NCI-H345 treated with DMSO at 0.1 percent for 48 hours (cell line): ENCODE measurements around the gene ACTL8.

Experiments used
- DNase-seq: peaks from one replicate; lab custom pipeline; 2025; ENCODE audit not compliant: unreplicated experiment; lab: John Stamatoyannopoulos, UW

Gene ACTL8

GRCh38 chr1:17799642-17800041, 44.5 kb downstream of the ACTL8 start:
- DNase-seq = no peak

DNA sequence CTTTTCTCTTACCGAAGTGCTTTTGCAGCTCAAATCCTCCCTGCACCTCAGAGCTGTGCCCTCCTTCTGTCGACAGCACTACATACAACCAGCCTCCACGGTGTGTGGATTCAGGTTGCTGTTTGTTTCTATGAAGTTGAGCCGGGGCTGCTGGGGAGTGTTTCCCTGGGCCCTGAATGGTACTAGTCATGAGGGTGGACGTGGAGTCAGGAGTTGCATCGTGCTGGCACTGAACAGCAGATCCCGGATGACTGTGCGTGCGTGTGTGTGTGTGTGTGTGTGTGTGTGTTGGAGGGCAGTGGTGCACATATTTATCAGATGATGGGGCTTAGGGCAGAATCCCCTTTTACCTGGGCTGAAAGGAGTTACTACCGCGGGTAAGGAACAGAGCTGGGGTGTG, 47.0 kb downstream of the ACTL8 start:
- no peak for DNase-seq

DNA sequence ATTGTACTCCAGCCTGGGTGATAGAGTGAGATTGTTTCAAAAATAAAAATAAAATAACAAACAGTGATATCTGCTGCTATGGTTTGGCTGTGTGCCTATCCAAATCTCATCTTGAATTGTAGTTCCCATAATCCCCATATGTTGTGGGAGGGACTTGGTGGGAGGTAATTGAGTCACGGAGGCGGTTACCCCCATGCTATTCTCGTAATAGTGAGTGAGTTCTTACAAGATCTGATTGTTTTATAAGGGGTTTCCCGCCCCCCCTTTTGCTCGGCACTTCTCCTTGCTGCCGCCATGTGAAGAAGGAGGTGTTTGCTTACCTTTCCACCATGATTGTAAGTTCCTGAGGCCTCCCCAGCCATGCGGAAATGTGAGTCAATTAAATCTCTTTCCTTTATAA, 47.8 kb downstream of the ACTL8 start:
- DNase-seq = no peak

DNA sequence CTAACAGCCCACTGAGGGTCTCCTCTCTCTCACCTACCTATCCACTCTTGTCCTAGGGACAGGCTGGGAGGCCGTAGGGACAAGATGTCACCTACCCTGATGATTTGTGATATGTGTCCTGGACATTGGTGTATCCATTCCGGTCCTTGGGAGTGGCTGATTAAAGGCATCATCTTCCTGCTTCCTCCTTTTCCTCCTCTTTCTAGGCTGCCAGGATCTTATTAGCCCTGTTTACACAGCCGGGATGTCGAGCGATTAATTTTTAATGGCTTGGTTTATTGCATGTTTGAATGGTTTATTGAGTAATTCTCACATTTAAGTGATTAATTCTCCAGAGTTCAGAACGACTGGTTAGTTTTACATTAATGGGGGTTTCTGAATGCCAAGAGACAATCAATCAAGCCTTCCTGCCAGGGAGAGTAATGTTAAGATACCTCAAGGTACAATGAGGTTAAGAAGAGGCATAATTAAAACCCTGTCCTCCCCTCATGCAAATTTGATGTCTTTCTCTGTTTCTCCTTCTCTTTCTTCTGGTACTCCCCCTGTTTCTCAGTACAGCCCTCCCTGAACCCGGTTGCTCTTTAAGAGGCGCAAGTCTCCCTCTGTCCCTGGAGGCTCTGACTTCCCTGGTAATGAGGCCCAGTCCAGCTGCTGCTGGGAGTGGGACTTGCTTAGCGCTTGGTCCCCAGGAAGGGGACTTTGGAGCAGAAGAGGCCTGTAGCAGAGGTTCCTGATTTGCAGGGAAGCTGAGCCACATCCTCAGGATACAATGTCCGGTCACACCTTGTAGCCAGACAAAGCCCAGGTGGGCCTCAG, 50.9 kb downstream of the ACTL8 start:
- DNase-seq = no peak

DNA sequence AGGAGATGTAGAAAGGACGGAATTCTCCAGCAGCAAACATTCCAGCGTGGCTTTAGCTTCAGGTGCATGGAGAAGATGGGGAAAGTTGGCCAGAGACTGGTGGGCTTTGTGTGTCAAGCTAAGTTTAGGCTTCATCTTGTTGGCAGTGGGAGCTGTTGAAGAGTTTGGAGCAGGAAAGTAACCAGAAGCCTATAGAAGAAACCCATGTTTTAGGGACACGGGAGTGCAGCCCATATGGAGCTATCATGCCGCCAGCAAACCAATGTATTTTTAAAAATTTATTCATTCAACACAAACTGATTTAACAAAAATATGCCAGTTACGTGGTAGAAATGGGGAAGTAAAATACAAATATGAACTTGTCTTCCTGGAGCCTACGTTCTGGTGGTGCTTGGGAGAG, 53.7 kb downstream of the ACTL8 start:
- DNase-seq = no peak

GRCh38 chr1:17810668-17811067, 55.5 kb downstream of the ACTL8 start:
- DNase-seq = no peak

DNA sequence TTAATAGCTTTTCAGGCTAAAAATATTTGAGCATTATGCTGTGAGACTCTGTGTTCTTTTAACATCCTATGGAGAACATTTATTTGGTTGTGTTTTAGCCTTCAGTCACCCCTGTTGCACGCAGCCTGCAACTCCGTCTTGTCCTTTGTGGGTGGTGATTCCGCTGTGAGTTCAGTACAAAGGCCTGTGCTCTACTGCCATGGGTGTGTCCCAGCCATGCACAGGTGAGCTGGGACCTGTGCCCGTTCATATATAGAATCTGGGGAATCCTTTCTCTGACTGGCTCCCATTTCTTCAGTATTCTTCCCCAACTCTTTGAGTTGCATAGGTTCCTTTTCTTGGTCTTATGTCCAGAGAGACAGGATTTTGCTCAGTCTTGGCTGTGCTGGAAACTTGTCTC, 61.4 kb downstream of the ACTL8 start:
- DNase-seq = no peak

GRCh38 chr1:17819129-17819802, 64.1 kb downstream of the ACTL8 start:
- DNase-seq = no peak

- DNase-seq = no peak
Measured at GRCh38 chr1:17820198-17820597, 65.1 kb downstream of the ACTL8 start.

- DNase-seq = no peak
Measured at GRCh38 chr1:17822741-17823426, 67.8 kb downstream of the ACTL8 start.

GRCh38 chr1:17825273-17826164, 70.4 kb downstream of the ACTL8 start:
- no peak for DNase-seq

DNA sequence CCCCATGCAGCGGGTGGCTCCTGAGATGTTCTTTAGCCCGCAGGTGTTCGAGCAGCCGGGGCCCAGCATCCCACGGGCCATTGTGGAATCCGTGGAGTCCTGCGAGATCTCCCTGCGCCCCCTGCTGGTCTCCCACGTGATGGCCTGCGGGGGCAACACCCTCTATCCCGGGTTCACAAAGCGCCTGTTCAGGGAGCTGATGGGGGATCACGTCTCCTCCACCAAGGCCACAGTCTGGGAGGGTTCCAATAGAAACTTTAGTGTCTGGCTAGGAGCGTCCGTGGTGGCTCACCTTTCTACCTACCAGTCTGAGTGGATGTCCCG, 71.0 kb downstream of the ACTL8 start:
- DNase-seq = no peak

DNA sequence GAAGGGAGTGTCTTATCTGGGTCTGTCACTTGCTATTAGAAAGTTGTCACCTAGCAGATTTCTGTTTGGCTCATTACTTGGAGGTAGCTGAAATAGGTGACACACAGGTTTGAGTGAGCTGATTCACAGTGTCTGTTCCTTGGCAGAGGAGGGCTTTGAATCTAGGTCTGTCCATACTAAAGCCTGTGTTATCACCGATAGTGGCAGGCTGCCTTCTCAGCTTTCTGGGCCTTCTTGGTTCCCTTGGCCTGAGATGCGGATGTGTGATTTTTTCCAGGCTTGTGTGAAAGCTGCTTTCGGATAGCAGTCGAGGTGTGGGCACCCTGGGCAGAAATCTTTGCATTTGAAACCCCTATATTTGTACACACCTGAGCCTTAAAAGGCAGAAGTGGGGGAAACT, 73.9 kb downstream of the ACTL8 start:
- no peak for DNase-seq

- DNase-seq = peak; percentile 59
Measured at GRCh38 chr1:17829579-17829978, 74.4 kb downstream of the ACTL8 start.

DNA sequence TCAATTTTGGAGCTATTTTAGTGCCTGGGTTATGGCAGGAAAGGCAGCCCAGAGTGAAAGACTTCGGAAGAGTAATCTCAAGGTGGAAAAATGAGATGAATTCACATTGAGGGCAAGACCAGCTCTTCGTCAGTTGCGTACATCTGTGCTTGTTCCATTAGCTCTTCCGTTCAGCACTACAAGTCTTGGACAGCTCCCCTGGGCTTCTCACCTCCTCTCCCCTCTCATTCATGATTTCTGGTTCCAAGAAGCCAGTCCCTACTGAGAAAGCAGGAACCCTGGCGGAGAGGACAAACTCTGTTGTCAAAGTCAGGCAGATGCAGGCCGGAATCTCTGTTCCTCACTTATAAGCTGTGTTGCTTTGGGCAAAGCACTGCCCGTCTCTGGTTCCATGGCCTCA, 76.5 kb downstream of the ACTL8 start:
- no peak for DNase-seq

GRCh38 chr1:17833661-17834501, 78.7 kb downstream of the ACTL8 start:
- no peak for DNase-seq

GRCh38 chr1:17834561-17835100, 79.5 kb downstream of the ACTL8 start:
- DNase-seq = no peak

DNA sequence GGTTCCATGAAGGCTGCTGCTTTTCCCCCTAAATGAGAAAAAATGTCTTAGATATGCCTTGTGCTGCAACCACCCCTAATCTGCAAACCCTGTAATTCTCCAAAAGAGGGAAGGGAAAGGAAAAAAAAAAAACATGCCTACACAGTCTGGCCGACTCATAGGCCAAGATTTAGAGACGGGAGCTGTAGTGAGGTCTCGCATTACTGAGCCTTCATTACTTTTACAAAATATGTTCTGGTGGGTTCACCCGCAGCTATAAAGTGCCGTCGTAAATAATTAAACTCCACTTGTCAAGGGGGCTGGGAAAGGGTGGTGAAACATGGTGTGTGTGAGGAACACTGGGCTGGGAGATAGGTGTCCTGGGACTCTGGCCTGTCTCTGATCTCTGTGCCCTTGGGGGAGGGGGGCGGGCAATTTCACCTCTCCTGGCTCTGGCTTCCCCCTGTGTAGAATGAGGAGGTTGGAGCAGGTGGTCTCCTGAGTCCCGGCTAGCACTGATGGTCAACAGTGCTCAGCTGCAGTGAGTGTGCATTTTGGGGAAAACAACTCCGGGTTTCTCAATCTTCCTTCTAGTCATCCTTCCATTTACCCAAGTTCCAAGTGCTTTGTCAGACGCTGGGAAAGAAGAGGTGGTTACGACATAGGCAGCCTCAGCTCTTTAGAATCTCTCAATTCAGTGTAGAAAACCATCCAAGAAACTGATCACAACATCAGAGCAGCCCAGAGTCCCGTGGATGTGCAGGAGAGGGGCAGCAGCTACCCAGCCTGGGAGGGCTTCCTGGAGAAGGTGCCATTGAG, 82.3 kb downstream of the ACTL8 start:
- no peak for DNase-seq

- no peak for DNase-seq
Measured at GRCh38 chr1:17839641-17840196, 84.6 kb downstream of the ACTL8 start.
